GM23338 (cell line): ENCODE data around the gene CD68. TPM values are rescaled to one million over a fixed set of nuclear protein-coding genes. Genes with fewer than 3 reads are reported as not detected.

ENCODE experiments used
- ATAC-seq: fragments of 200-7000 bp; cut with Tn5 transposase; 3 replicates; pipeline ENCODE4 v1.9.1; 2020
- DNase-seq: peaks from one replicate; pipeline ENCODE4 v3.0.0-alpha.2; 2015; ENCODE audit warnings: low spot score
- H2AFZ ChIP-seq: fragments of 200-600 bp; sonication (generic); 2 replicates; pipeline ENCODE4 v1.8.0; 2016; ENCODE audit warnings: antibody characterized with exemption, mild to moderate bottlenecking, moderate library complexity
- H3F3A ChIP-seq: fragments of 200-600 bp; sonication (generic); replicated peaks from 2 replicates; pipeline ENCODE4 v1.8.0; 2017; ENCODE audit warnings: antibody characterized with exemption, mixed run types, low read depth
- H3K27ac ChIP-seq: fragments of 200-600 bp; sonication (generic); 2 replicates; pipeline ENCODE4 v1.6.1; 2016; ENCODE audit warnings: low read depth
- H3K27me3 ChIP-seq: fragments of 200-600 bp; sonication (generic); 2 replicates; pipeline ENCODE4 v1.8.0; 2016; ENCODE audit warnings: mild to moderate bottlenecking, mixed run types, moderate library complexity; ENCODE audit not compliant: insufficient read depth
- H3K36me3 ChIP-seq: fragments of 200-600 bp; sonication (generic); 2 replicates; pipeline ENCODE4 v1.8.0; 2016; ENCODE audit warnings: mild to moderate bottlenecking; ENCODE audit not compliant: insufficient read depth
- H3K4me1 ChIP-seq: fragments of 200-600 bp; sonication (generic); 2 replicates; pipeline ENCODE4 v1.8.0; 2016; ENCODE audit warnings: mild to moderate bottlenecking, moderate library complexity; ENCODE audit not compliant: insufficient read depth
- H3K4me2 ChIP-seq: fragments of 200-600 bp; sonication (generic); 2 replicates; pipeline ENCODE4 v1.7.1; 2017; ENCODE audit warnings: mixed run types
- H3K4me3 ChIP-seq: fragments of 200-600 bp; sonication (generic); 2 replicates; pipeline ENCODE4 v1.6.1; 2016; ENCODE audit warnings: mixed run types
- H3K79me2 ChIP-seq: fragments of 200-600 bp; sonication (generic); replicated peaks from 2 replicates; pipeline ENCODE4 v1.8.0; 2017; ENCODE audit warnings: mild to moderate bottlenecking; ENCODE audit not compliant: insufficient read depth
- H3K9me2 ChIP-seq: fragments of 200-600 bp; sonication (generic); 2 replicates; pipeline ENCODE4 v1.8.0; 2017; ENCODE audit not compliant: insufficient read depth
- H4K20me1 ChIP-seq: fragments of 200-600 bp; sonication (generic); replicated peaks from 2 replicates; pipeline ENCODE4 v1.8.0; 2017; ENCODE audit warnings: mild to moderate bottlenecking; ENCODE audit not compliant: insufficient read depth
- H3K27ac Mint-ChIP-seq: 2 replicates; pipeline ENCODE4 v1.8.0; 2020; ENCODE audit warnings: inconsistent platforms, mild to moderate bottlenecking, moderate library complexity, mixed read lengths
- H3K27me3 Mint-ChIP-seq: 3 replicates; pipeline ENCODE4 v1.8.0; 2022; ENCODE audit warnings: low read depth, mild to moderate bottlenecking, moderate library complexity, mixed read lengths, inconsistent platforms; ENCODE audit not compliant: insufficient read depth, poor library complexity
- H3K36me3 Mint-ChIP-seq: 3 replicates; pipeline ENCODE4 v1.8.0; 2021; ENCODE audit warnings: low read depth, mild to moderate bottlenecking, inconsistent platforms, moderate library complexity, mixed read lengths
- H3K4me1 Mint-ChIP-seq: 3 replicates; pipeline ENCODE4 v1.8.0; 2020; ENCODE audit warnings: mild to moderate bottlenecking, inconsistent platforms, mixed read lengths
- H3K4me3 Mint-ChIP-seq: 3 replicates; pipeline ENCODE4 v1.8.0; 2021; ENCODE audit warnings: moderate library complexity, mild to moderate bottlenecking, inconsistent platforms, mixed read lengths
- H3K9me3 Mint-ChIP-seq: 3 replicates; pipeline ENCODE4 v1.8.0; 2020; ENCODE audit warnings: moderate library complexity, mild to moderate bottlenecking, inconsistent platforms, mixed read lengths
- CREB1 ChIP-seq: fragments of 250-450 bp; sonication (Bioruptor Pico); IDR thresholded peaks from 2 replicates; pipeline ENCODE4 v1.5.0; 2020; ENCODE audit warnings: low read depth, mild to moderate bottlenecking, moderate library complexity
- EZH2 ChIP-seq: fragments of 200-600 bp; sonication (generic); IDR thresholded peaks from one replicate; pipeline ENCODE4 v1.8.0; 2017; ENCODE audit warnings: antibody characterized with exemption, mild to moderate bottlenecking, low read depth; ENCODE audit not compliant: unreplicated experiment
- EZH2phosphoT487 ChIP-seq: fragments of 200-600 bp; sonication (generic); IDR thresholded peaks from one replicate; pipeline ENCODE4 v1.8.1; 2018; ENCODE audit warnings: antibody characterized with exemption; ENCODE audit not compliant: unreplicated experiment
- JUNB ChIP-seq: IDR thresholded peaks from one replicate; pipeline ENCODE4 v1.6.1; 2016; ENCODE audit warnings: antibody characterized with exemption; ENCODE audit not compliant: unreplicated experiment
- NANOG ChIP-seq: IDR thresholded peaks from 2 replicates; pipeline ENCODE4 v1.6.1; 2016; ENCODE audit warnings: antibody characterized with exemption, borderline replicate concordance
- POLR2AphosphoS5 ChIP-seq: IDR thresholded peaks from 2 replicates; pipeline ENCODE4 v1.6.1; 2016; ENCODE audit warnings: antibody characterized with exemption, low read depth
- REST ChIP-seq: IDR thresholded peaks from one replicate; pipeline ENCODE4 v1.6.1; 2018; ENCODE audit warnings: antibody characterized with exemption; ENCODE audit not compliant: unreplicated experiment
- STAT1 ChIP-seq: IDR thresholded peaks from one replicate; pipeline ENCODE4 v1.6.1; 2016; ENCODE audit warnings: antibody characterized with exemption; ENCODE audit not compliant: unreplicated experiment
- ZNF114 ChIP-seq: fragments of 250-450 bp; sonication (Bioruptor Pico); IDR thresholded peaks from 2 replicates; pipeline ENCODE4 v1.5.0; 2020; ENCODE audit warnings: mild to moderate bottlenecking, moderate library complexity
- ZNF331 ChIP-seq: fragments of 250-450 bp; sonication (Bioruptor Pico); IDR thresholded peaks from 2 replicates; pipeline ENCODE4 v1.5.0; 2020; ENCODE audit warnings: low read depth, mild to moderate bottlenecking, moderate library complexity
- polyA plus RNA-seq: library from polyadenylated mRNA; unstranded; fragments of >200 nt; fragmentation: Nextera tagmentation; extraction: Ambion mirVana; gene quantifications from 2 replicates; pipeline ENCODE4 v1.2.1, GENCODE V29; 2016
- total RNA-seq: library from RNA; depleted of rRNA; stranded (reverse); fragments of >200 nt; shearing (Covaris generic); gene quantifications from 2 replicates; pipeline ENCODE4 v1.2.3, GENCODE V29; 2014
- TF ChIP-seq, protein P1 (sequence below): fragments of 250-450 bp; sonication (Bioruptor Pico); IDR thresholded peaks from 2 replicates; pipeline ENCODE4 v1.5.0; 2020; ENCODE audit warnings: mild to moderate bottlenecking, moderate library complexity
- TF ChIP-seq, protein P2 (sequence below), 2 experiments: fragments of 200-600 bp in 1 of 2; sonication (generic) in 1 of 2; conservative IDR thresholded peaks; 2 replicates each; pipeline versions ENCODE4 v1.5.1 to v1.6.1; 2016 to 2017; ENCODE audit warnings: antibody characterized with exemption in 2 of 2, low read depth in 2 of 2, mild to moderate bottlenecking in 2 of 2, moderate library complexity in 1 of 2
- TF ChIP-seq, protein P3 (sequence below): IDR thresholded peaks from 2 replicates; pipeline ENCODE4 v1.6.1; 2016; ENCODE audit warnings: antibody characterized with exemption

The CD68 gene
- total and polyA plus RNA-seq, 2 experiments from 2014 or later = not detected

DNA sequence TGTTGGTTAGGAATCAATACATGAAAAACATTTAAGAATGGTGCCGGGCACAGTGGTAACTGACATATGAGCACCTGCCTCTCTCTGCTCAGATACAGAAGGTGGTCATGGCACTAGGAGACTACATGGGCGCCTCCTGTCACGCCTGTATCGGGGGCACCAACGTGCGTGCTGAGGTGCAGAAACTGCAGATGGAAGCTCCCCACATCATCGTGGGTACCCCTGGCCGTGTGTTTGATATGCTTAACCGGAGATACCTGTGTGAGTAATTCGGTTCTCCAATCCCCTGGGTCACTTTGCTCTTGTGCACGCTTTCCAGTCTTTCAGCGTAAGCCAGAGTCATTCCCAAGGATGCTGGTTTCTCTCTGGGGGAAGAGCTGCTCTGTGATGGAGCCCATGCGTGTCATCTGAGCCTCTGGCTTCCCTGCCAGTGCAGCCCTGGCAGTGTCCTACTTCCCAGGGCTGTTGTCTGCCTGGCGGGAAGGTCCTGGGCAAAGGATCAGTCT is 3.0 kb upstream of the CD68 start:
- DNase-seq (no peak), ATAC-seq (no peak)
- H3K27me3 ChIP-seq = no peaks in the 10 kb centered on the region
- H3K36me3 ChIP-seq = peaks cover 46% of the 10 kb centered on the region
- peaks cover 90% of the 10 kb centered on the region for H3K36me3 Mint-ChIP-seq
- H3K27ac ChIP-seq = peak overlapping the region; percentile 97
- H3K9me3 Mint-ChIP-seq = peaks cover 16% of the 10 kb centered on the region; the same call in 2 of the 3 replicates
- H3K27ac Mint-ChIP-seq = peak overlapping the region; percentile 86
- H3K79me2 ChIP-seq = peaks cover 53% of the 10 kb centered on the region
- H3K27me3 Mint-ChIP-seq = peaks cover 56% of the 10 kb centered on the region
- peaks cover 37% of the 10 kb centered on the region for H3K4me1 ChIP-seq
- peaks cover 80% of the 10 kb centered on the region for H3F3A ChIP-seq
- H3K4me2 ChIP-seq = no peak overlapping the region
- H3K4me3 ChIP-seq = no peak overlapping the region
- peak overlapping the region; percentile 90 for H3K4me3 Mint-ChIP-seq
- TF ChIP-seq POLR2AphosphoS5 (no peak), EZH2 (no peak), EZH2phosphoT487 (no peak), ZNF331 (CRISPR knock-in tag) (no peak), JUNB (no peak), NANOG (no peak), STAT1 (no peak), REST (no peak), CREB1 (CRISPR knock-in tag) (no peak), ZNF114 (no peak)
- TF ChIP-seq, protein P1, sequence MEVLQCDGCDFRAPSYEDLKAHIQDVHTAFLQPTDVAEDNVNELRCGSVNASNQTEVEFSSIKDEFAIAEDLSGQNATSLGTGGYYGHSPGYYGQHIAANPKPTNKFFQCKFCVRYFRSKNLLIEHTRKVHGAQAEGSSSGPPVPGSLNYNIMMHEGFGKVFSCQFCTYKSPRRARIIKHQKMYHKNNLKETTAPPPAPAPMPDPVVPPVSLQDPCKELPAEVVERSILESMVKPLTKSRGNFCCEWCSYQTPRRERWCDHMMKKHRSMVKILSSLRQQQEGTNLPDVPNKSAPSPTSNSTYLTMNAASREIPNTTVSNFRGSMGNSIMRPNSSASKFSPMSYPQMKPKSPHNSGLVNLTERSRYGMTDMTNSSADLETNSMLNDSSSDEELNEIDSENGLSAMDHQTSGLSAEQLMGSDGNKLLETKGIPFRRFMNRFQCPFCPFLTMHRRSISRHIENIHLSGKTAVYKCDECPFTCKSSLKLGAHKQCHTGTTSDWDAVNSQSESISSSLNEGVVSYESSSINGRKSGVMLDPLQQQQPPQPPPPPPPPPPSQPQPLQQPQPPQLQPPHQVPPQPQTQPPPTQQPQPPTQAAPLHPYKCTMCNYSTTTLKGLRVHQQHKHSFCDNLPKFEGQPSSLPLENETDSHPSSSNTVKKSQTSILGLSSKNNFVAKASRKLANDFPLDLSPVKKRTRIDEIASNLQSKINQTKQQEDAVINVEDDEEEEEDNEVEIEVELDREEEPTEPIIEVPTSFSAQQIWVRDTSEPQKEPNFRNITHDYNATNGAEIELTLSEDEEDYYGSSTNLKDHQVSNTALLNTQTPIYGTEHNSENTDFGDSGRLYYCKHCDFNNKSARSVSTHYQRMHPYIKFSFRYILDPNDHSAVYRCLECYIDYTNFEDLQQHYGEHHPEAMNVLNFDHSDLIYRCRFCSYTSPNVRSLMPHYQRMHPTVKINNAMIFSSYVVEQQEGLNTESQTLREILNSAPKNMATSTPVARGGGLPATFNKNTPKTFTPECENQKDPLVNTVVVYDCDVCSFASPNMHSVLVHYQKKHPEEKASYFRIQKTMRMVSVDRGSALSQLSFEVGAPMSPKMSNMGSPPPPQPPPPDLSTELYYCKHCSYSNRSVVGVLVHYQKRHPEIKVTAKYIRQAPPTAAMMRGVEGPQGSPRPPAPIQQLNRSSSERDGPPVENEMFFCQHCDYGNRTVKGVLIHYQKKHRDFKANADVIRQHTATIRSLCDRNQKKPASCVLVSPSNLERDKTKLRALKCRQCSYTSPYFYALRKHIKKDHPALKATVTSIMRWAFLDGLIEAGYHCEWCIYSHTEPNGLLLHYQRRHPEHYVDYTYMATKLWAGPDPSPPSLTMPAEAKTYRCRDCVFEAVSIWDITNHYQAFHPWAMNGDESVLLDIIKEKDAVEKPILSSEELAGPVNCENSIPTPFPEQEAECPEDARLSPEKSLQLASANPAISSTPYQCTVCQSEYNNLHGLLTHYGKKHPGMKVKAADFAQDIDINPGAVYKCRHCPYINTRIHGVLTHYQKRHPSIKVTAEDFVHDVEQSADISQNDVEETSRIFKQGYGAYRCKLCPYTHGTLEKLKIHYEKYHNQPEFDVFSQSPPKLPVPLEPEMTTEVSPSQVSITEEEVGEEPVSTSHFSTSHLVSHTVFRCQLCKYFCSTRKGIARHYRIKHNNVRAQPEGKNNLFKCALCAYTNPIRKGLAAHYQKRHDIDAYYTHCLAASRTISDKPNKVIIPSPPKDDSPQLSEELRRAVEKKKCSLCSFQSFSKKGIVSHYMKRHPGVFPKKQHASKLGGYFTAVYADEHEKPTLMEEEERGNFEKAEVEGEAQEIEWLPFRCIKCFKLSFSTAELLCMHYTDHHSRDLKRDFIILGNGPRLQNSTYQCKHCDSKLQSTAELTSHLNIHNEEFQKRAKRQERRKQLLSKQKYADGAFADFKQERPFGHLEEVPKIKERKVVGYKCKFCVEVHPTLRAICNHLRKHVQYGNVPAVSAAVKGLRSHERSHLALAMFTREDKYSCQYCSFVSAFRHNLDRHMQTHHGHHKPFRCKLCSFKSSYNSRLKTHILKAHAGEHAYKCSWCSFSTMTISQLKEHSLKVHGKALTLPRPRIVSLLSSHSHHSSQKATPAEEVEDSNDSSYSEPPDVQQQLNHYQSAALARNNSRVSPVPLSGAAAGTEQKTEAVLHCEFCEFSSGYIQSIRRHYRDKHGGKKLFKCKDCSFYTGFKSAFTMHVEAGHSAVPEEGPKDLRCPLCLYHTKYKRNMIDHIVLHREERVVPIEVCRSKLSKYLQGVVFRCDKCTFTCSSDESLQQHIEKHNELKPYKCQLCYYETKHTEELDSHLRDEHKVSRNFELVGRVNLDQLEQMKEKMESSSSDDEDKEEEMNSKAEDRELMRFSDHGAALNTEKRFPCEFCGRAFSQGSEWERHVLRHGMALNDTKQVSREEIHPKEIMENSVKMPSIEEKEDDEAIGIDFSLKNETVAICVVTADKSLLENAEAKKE (CRISPR knock-in tag) = no peak
- TF ChIP-seq, protein P2, sequence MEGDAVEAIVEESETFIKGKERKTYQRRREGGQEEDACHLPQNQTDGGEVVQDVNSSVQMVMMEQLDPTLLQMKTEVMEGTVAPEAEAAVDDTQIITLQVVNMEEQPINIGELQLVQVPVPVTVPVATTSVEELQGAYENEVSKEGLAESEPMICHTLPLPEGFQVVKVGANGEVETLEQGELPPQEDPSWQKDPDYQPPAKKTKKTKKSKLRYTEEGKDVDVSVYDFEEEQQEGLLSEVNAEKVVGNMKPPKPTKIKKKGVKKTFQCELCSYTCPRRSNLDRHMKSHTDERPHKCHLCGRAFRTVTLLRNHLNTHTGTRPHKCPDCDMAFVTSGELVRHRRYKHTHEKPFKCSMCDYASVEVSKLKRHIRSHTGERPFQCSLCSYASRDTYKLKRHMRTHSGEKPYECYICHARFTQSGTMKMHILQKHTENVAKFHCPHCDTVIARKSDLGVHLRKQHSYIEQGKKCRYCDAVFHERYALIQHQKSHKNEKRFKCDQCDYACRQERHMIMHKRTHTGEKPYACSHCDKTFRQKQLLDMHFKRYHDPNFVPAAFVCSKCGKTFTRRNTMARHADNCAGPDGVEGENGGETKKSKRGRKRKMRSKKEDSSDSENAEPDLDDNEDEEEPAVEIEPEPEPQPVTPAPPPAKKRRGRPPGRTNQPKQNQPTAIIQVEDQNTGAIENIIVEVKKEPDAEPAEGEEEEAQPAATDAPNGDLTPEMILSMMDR (conservative IDR thresholded peaks at IDR 0.05; ENCODE audit: low read depth in 2 of 2) = no peak
- TF ChIP-seq, protein P3, sequence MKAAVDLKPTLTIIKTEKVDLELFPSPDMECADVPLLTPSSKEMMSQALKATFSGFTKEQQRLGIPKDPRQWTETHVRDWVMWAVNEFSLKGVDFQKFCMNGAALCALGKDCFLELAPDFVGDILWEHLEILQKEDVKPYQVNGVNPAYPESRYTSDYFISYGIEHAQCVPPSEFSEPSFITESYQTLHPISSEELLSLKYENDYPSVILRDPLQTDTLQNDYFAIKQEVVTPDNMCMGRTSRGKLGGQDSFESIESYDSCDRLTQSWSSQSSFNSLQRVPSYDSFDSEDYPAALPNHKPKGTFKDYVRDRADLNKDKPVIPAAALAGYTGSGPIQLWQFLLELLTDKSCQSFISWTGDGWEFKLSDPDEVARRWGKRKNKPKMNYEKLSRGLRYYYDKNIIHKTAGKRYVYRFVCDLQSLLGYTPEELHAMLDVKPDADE = no peak
- no peaks in the 10 kb centered on the region for H3K9me2 ChIP-seq
- no peak overlapping the region for H2AFZ ChIP-seq
- peaks cover 64% of the 10 kb centered on the region for H3K4me1 Mint-ChIP-seq
- H4K20me1 ChIP-seq = peaks cover 40% of the 10 kb centered on the region
